ENCODE results near the gene SSH2.
A peak's percentile ranks its signal among the peaks of the same experiment; 100 is the strongest.
"Not testable (repeated sequence)": the region's sequence is repeated elsewhere in the genome, so short reads cannot be mapped to it uniquely, and the experiment has no call there.

SSH2 gene

GRCh38 chr17:29661213-29661612 is 268.8 kb downstream of the SSH2 start:
- no peak for DNase-seq (ENCODE audit: low spot score)

GRCh38 chr17:29659155-29659554 is 270.9 kb downstream of the SSH2 start:
- no peak for DNase-seq (ENCODE audit: low spot score)

- no peak for DNase-seq (ENCODE audit: low spot score)
These were observed 274.7 kb downstream of the SSH2 start for GRCh38 chr17:29655323-29655722.

- no peak for DNase-seq (ENCODE audit: low spot score)
These were observed 275.9 kb downstream of the SSH2 start for GRCh38 chr17:29653995-29654714.

GRCh38 chr17:29652976-29653375 is 277.1 kb downstream of the SSH2 start:
- no peak for DNase-seq (ENCODE audit: low spot score)

- not testable (repeated sequence) for DNase-seq (ENCODE audit: low spot score)
These were observed 278.1 kb downstream of the SSH2 start for GRCh38 chr17:29651913-29652312.

GRCh38 chr17:29650396-29650795 is 279.6 kb downstream of the SSH2 start:
- no peak for DNase-seq (ENCODE audit: low spot score)

GRCh38 chr17:29649359-29649758 is 280.7 kb downstream of the SSH2 start:
- DNase-seq (ENCODE audit: low spot score), result no peak

- no peak for DNase-seq (ENCODE audit: low spot score)
These were observed 282.0 kb downstream of the SSH2 start for GRCh38 chr17:29648005-29648404.

- peak; percentile 79 for DNase-seq (ENCODE audit: low spot score)
These were observed 284.4 kb downstream of the SSH2 start for GRCh38 chr17:29645515-29646051.

GRCh38 chr17:29643817-29644160 is 286.2 kb downstream of the SSH2 start:
- DNase-seq (ENCODE audit: low spot score), result no peak

GRCh38 chr17:29642171-29642611 is 287.8 kb downstream of the SSH2 start:
- DNase-seq (ENCODE audit: low spot score), result no peak

- DNase-seq (ENCODE audit: low spot score), result no peak
These were observed 288.9 kb downstream of the SSH2 start for GRCh38 chr17:29640981-29641642.

- peak; percentile 28 for DNase-seq (ENCODE audit: low spot score)
These were observed 289.6 kb downstream of the SSH2 start for GRCh38 chr17:29640413-29640812.

- DNase-seq (ENCODE audit: low spot score), result no peak
These were observed 296.1 kb downstream of the SSH2 start for GRCh38 chr17:29633886-29634285.

- DNase-seq (ENCODE audit: low spot score), result no peak
These were observed 299.3 kb downstream of the SSH2 start for GRCh38 chr17:29630630-29631193.

- DNase-seq (ENCODE audit: low spot score), result no peak
These were observed 300.2 kb downstream of the SSH2 start for GRCh38 chr17:29629839-29630238.

GRCh38 chr17:29628644-29629043 is 301.4 kb downstream of the SSH2 start:
- DNase-seq (ENCODE audit: low spot score), result no peak

- DNase-seq (ENCODE audit: low spot score), result no peak
These were observed 302.1 kb downstream of the SSH2 start for GRCh38 chr17:29627951-29628350.

- DNase-seq (ENCODE audit: low spot score), result peak; percentile 59
These were observed 304.8 kb downstream of the SSH2 start for GRCh38 chr17:29625037-29625750.

- no peak for DNase-seq (ENCODE audit: low spot score)
These were observed 305.4 kb downstream of the SSH2 start for GRCh38 chr17:29624586-29624985.

- DNase-seq (ENCODE audit: low spot score), result no peak
These were observed 306.8 kb downstream of the SSH2 start for GRCh38 chr17:29623283-29623647.

Measured in AG08395 (cell line).